Activated T-cell treated with anti-CD3 and anti-CD28 coated beads, Interleukin-2, amount 50 U/mL, for 4 hours (primary cell): ENCODE data around the gene DUSP11. TPM values are rescaled to one million over a fixed set of nuclear protein-coding genes. Genes with fewer than 3 reads are reported as not detected.
"Not testable (repeated sequence)": the region's sequence is repeated elsewhere in the genome, so short reads cannot be mapped to it uniquely, and the experiment has no call there.

Experiments used
- ATAC-seq, 2 donors: fragments of 200-7000 bp; cut with Tn5 transposase; one replicate each; pipeline ENCODE4 v1.10.0; 2021
- DNase-seq: peaks from one replicate; pipeline ENCODE4 v3.0.0-alpha.2; 2020
- H3K27me3 Mint-ChIP-seq: one replicate; pipeline ENCODE4 v1.8.0; 2021; ENCODE audit warnings: low read depth, mixed read lengths
- H3K36me3 Mint-ChIP-seq: one replicate; pipeline ENCODE4 v1.8.0; 2022; ENCODE audit warnings: mixed read lengths; ENCODE audit not compliant: insufficient read depth
- H3K4me1 Mint-ChIP-seq: one replicate; pipeline ENCODE4 v1.8.0; 2021; ENCODE audit warnings: low read depth, mixed read lengths
- H3K4me3 Mint-ChIP-seq: one replicate; pipeline ENCODE4 v1.8.0; 2021; ENCODE audit warnings: mild to moderate bottlenecking, moderate library complexity, mixed read lengths
- H3K9me3 Mint-ChIP-seq: one replicate; pipeline ENCODE4 v1.8.0; 2021; ENCODE audit warnings: mixed read lengths
- total RNA-seq, 3 donors: library from RNA; stranded (reverse); gene quantifications; one replicate each; pipeline ENCODE4 v1.2.1, GENCODE V29; 2021

The DUSP11 gene
- total RNA-seq, 3 donors from 2014 or later: 33.2 to 35.4 (median 34.2) TPM

- Mint-ChIP-seq H3K27me3 (peaks cover 12% of the 10 kb centered on the region), H3K4me1 (no peaks in the 10 kb centered on the region), H3K4me3 (no peak overlapping the region), H3K9me3 (no peaks in the 10 kb centered on the region), H3K36me3 (no peaks in the 10 kb centered on the region)
- ATAC-seq (no peak), DNase-seq (no peak)
These were observed 32.0 kb upstream of the DUSP11 start for GRCh38 chr2:73811878-73812277.

- DNase-seq, ATAC-seq, H3K4me1 Mint-ChIP-seq, H3K4me3 Mint-ChIP-seq, H3K36me3 Mint-ChIP-seq, H3K9me3 Mint-ChIP-seq, H3K27me3 Mint-ChIP-seq: not testable (repeated sequence)
These were observed 4.0 kb upstream of the DUSP11 start, which contains the start of gene C2orf78 for GRCh38 chr2:73783883-73784282. C2orf78 (plus strand) TSS chr2:73784183; CDS start chr2:73784310, 127 bp downstream.

GRCh38 chr2:73783402-73783801 lies 3.5 kb upstream of the DUSP11 start:
- not testable (repeated sequence) for H3K9me3 Mint-ChIP-seq, H3K36me3 Mint-ChIP-seq, H3K4me3 Mint-ChIP-seq, H3K27me3 Mint-ChIP-seq, ATAC-seq, DNase-seq
- H3K4me1 Mint-ChIP-seq: peaks cover 10% of the 10 kb centered on the region

- Mint-ChIP-seq H3K27me3 (peaks cover 6% of the 10 kb centered on the region), H3K4me3 (peak overlapping the region; percentile 97), H3K9me3 (no peaks in the 10 kb centered on the region), H3K36me3 (peaks cover 12% of the 10 kb centered on the region), H3K4me1 (peaks cover 28% of the 10 kb centered on the region)
- ATAC-seq (no peak), DNase-seq (no peak)
These were observed 307 bp upstream of the DUSP11 start for GRCh38 chr2:73780237-73780582.

GRCh38 chr2:73778867-73779466 lies 936 bp downstream of the DUSP11 start:
- Mint-ChIP-seq H3K36me3 (peaks cover 23% of the 10 kb centered on the region), H3K4me3 (peak overlapping the region; percentile 97), H3K4me1 (peaks cover 33% of the 10 kb centered on the region)
- H3K27me3 Mint-ChIP-seq, H3K9me3 Mint-ChIP-seq, ATAC-seq, DNase-seq: not testable (repeated sequence)

- Mint-ChIP-seq H3K27me3 (no peaks in the 10 kb centered on the region), H3K9me3 (no peaks in the 10 kb centered on the region), H3K4me3 (no peak overlapping the region), H3K36me3 (peaks cover 33% of the 10 kb centered on the region), H3K4me1 (peaks cover 36% of the 10 kb centered on the region)
- ATAC-seq (no peak), DNase-seq (no peak)
These were observed 2.9 kb downstream of the DUSP11 start for GRCh38 chr2:73776869-73777519.

GRCh38 chr2:73776381-73776780 lies 3.5 kb downstream of the DUSP11 start:
- Mint-ChIP-seq H3K27me3 (no peaks in the 10 kb centered on the region), H3K36me3 (peaks cover 34% of the 10 kb centered on the region), H3K4me3 (no peak overlapping the region), H3K9me3 (no peaks in the 10 kb centered on the region), H3K4me1 (peaks cover 36% of the 10 kb centered on the region)
- DNase-seq (no peak), ATAC-seq (no peak)

GRCh38 chr2:73772819-73773218 lies 7.1 kb downstream of the DUSP11 start:
- H3K36me3 Mint-ChIP-seq: peaks cover 49% of the 10 kb centered on the region

GRCh38 chr2:73770725-73771124 lies 9.2 kb downstream of the DUSP11 start:
- no peaks in the 10 kb centered on the region for H3K27me3 Mint-ChIP-seq

More at GRCh38 chr2:73772819-73773218, 7.1 kb downstream of the DUSP11 start:
- Mint-ChIP-seq H3K27me3 (no peaks in the 10 kb centered on the region), H3K4me3 (no peak overlapping the region), H3K4me1 (peaks cover 33% of the 10 kb centered on the region), H3K9me3 (no peaks in the 10 kb centered on the region)
- no peak for ATAC-seq
- DNase-seq: no peak

GRCh38 chr2:73766994-73767393 lies 12.9 kb downstream of the DUSP11 start:
- no peaks in the 10 kb centered on the region for H3K9me3 Mint-ChIP-seq
- peaks cover 45% of the 10 kb centered on the region for H3K36me3 Mint-ChIP-seq
- no peak for DNase-seq
- no peaks in the 10 kb centered on the region for H3K27me3 Mint-ChIP-seq
- H3K4me1 Mint-ChIP-seq: peaks cover 13% of the 10 kb centered on the region
- H3K4me3 Mint-ChIP-seq: no peak overlapping the region
- ATAC-seq: no peak

More at GRCh38 chr2:73770725-73771124, 9.2 kb downstream of the DUSP11 start:
- Mint-ChIP-seq H3K4me3 (no peak overlapping the region), H3K4me1 (peaks cover 21% of the 10 kb centered on the region), H3K9me3 (no peaks in the 10 kb centered on the region), H3K36me3 (peaks cover 52% of the 10 kb centered on the region)
- no peak for ATAC-seq
- no peak for DNase-seq

GRCh38 chr2:73766349-73766748 lies 13.6 kb downstream of the DUSP11 start:
- Mint-ChIP-seq H3K9me3 (no peaks in the 10 kb centered on the region), H3K27me3 (no peaks in the 10 kb centered on the region), H3K36me3 (peaks cover 47% of the 10 kb centered on the region), H3K4me1 (peaks cover 12% of the 10 kb centered on the region), H3K4me3 (no peak overlapping the region)
- ATAC-seq (no peak), DNase-seq (no peak)

- Mint-ChIP-seq H3K36me3 (peaks cover 47% of the 10 kb centered on the region), H3K4me3 (no peak overlapping the region), H3K27me3 (no peaks in the 10 kb centered on the region), H3K4me1 (peaks cover 6% of the 10 kb centered on the region), H3K9me3 (no peaks in the 10 kb centered on the region)
- no peak for DNase-seq
- no peak for ATAC-seq
These were observed 15.0 kb downstream of the DUSP11 start for GRCh38 chr2:73764945-73765344.

GRCh38 chr2:73762571-73762970 lies 17.3 kb downstream of the DUSP11 start:
- H3K4me3 Mint-ChIP-seq: no peak overlapping the region
- H3K36me3 Mint-ChIP-seq: peaks cover 37% of the 10 kb centered on the region
- ATAC-seq (no peak), DNase-seq (no peak)
- no peaks in the 10 kb centered on the region for H3K9me3 Mint-ChIP-seq
- no peaks in the 10 kb centered on the region for H3K27me3 Mint-ChIP-seq
- no peaks in the 10 kb centered on the region for H3K4me1 Mint-ChIP-seq

GRCh38 chr2:73759904-73760303 lies 20.0 kb downstream of the DUSP11 start:
- DNase-seq (no peak), ATAC-seq (no peak)
- Mint-ChIP-seq H3K9me3 (no peaks in the 10 kb centered on the region), H3K4me3 (no peak overlapping the region), H3K27me3 (no peaks in the 10 kb centered on the region), H3K36me3 (peaks cover 18% of the 10 kb centered on the region), H3K4me1 (no peaks in the 10 kb centered on the region)

GRCh38 chr2:73759285-73759764 lies 20.6 kb downstream of the DUSP11 start:
- no peak for DNase-seq
- Mint-ChIP-seq H3K36me3 (peaks cover 21% of the 10 kb centered on the region), H3K4me3 (no peak overlapping the region), H3K27me3 (no peaks in the 10 kb centered on the region), H3K4me1 (no peaks in the 10 kb centered on the region), H3K9me3 (peaks cover 3% of the 10 kb centered on the region)
- no peak for ATAC-seq
